ENCODE data around the gene TLX1. TPM values are rescaled to one million over a fixed set of nuclear protein-coding genes. Genes with fewer than 3 reads are reported as not detected.

Gene TLX1
- total RNA-seq, 2 donors from 2014 or later = 0.52 TPM; not detected in 1

DNA sequence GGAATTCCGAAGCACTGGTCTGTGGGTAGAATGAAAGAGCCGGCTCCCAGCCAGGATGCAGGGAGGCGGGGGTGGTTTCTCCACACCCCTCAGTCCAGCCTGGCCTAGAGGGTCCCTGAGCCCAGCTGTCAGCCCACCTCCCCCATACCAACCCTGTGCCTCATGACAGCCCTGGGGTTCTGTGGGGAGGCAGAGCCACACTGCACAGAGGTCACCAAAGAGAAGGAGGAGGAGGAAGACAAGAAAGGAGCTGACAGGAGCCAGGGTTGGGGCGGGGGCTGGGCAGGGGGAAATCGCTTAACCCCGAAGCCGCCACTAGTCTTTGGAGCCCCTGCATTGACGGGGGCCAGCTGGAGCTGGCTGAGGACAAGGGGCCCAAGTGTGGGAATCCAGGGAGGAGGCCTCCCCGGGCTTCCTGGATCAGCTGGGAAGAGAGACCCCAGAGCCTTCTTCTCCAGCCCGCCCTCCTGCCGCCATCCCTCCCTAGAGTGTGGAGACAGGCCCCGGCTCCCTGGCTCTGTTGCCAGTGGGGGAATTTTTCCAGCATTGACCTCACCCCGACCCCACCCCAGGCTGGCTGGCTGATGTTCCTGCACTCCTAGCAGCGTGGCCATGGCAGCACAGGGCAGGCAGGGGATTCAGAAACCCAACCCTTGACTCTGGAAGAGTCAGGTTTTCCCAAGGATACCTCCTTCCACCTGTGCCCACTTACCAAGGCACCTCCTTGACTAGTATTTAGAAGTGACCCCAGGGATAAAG, 36.8 kb upstream of the TLX1 start:
- no peaks in the 10 kb centered on the region for H3K27me3 ChIP-seq
- H3K9me3 ChIP-seq = no peaks in the 10 kb centered on the region
- DNase-seq (no peak), ATAC-seq (no peak)
- no peak overlapping the region for H3K27ac ChIP-seq
- no peaks in the 10 kb centered on the region for H3K4me1 ChIP-seq
- no peak for TF ChIP-seq POLR2A (IDR thresholded peaks at IDR 0.05)
- TF ChIP-seq, protein P1, sequence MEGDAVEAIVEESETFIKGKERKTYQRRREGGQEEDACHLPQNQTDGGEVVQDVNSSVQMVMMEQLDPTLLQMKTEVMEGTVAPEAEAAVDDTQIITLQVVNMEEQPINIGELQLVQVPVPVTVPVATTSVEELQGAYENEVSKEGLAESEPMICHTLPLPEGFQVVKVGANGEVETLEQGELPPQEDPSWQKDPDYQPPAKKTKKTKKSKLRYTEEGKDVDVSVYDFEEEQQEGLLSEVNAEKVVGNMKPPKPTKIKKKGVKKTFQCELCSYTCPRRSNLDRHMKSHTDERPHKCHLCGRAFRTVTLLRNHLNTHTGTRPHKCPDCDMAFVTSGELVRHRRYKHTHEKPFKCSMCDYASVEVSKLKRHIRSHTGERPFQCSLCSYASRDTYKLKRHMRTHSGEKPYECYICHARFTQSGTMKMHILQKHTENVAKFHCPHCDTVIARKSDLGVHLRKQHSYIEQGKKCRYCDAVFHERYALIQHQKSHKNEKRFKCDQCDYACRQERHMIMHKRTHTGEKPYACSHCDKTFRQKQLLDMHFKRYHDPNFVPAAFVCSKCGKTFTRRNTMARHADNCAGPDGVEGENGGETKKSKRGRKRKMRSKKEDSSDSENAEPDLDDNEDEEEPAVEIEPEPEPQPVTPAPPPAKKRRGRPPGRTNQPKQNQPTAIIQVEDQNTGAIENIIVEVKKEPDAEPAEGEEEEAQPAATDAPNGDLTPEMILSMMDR (IDR thresholded peaks at IDR 0.05) = no peak
- H3K4me3 ChIP-seq = no peak overlapping the region
- WGBS, 2 donors = 61 to 69% methylated on average over 12 to 14 of the region's 14 CpGs
- intact Hi-C loops (cut with DNase I) = no loop called here
- no peaks in the 10 kb centered on the region for H3K36me3 ChIP-seq (replicated peaks in 1 of 2; ENCODE audit: insufficient read depth in 1 of 2, low read depth in 2 of 2)

DNA sequence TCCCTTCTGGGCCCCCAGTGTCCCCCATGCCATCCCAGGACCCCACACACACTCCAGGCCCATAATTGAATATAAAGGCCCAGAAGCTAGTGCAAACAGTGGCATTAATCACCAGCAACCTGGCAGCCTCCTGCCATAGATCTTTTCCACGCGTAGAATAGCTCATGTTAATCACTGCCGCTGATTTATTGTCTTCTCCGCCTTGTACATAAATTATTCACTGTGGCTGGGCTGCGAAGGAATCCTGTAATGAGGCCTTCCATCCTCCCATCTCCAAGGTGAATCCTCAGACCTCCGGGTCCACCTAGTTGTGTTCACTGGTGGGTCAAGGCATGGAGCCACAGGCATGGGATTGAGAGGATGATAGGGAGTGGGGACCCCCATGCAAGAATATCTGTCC, 36.1 kb upstream of the TLX1 start:
- Histone ChIP-seq H3K27ac (no peak overlapping the region), H3K27me3 (no peaks in the 10 kb centered on the region), H3K36me3 (replicated peaks in 1 of 2; ENCODE audit: insufficient read depth in 1 of 2, low read depth in 2 of 2) (no peaks in the 10 kb centered on the region), H3K4me3 (no peak overlapping the region), H3K4me1 (no peaks in the 10 kb centered on the region), H3K9me3 (no peaks in the 10 kb centered on the region)
- 61 to 65% methylated on average over 6 of the region's 6 CpGs for WGBS, 2 donors
- ATAC-seq (no peak), DNase-seq (no peak)
- intact Hi-C loops (cut with DNase I) = loop anchor here (5.0 kb wide), 1 partner anchor 47 kb away; no protein-coding TSS in a partner anchor
- no peak for TF ChIP-seq POLR2A (IDR thresholded peaks at IDR 0.05)
- TF ChIP-seq, protein P1 (IDR thresholded peaks at IDR 0.05) = no peak

DNA sequence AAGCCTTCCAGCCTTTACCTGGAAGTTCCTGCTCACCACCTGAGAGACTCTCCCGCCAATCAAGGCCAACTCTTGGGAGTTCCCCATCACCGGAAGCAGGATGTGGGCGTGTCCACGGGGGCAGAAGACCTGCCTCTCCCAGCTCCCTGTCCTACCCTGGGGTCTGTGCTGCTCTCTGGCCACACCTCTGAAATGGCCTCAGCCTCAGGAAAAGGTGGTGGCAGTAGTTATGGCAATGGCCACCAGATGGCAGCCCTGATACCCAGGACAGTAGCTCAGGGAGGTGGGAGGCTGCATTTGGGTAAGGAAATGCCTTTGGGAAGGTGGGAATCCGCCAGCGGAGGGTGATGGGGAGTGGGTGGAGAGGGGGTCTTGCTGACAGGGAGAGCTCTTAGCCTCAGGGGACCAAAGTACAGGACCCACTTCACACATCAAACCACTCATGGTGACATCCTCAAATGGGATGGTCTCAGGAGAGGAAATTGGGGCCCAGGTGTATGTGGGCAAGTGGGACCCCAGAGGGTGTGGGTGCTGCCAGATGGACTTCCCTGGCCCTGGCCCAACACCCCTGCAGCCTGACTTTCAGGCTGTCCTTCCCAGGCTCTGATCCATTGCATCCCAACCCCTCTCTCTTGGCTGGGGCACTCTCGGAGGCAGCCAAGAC, 35.4 kb upstream of the TLX1 start:
- no peaks in the 10 kb centered on the region for H3K36me3 ChIP-seq (replicated peaks in 1 of 2; ENCODE audit: insufficient read depth in 1 of 2, low read depth in 2 of 2)
- intact Hi-C loops (cut with DNase I) = loop anchor here (5.0 kb wide), 1 partner anchor 47 kb away; no protein-coding TSS in a partner anchor
- TF ChIP-seq, protein P1 (IDR thresholded peaks at IDR 0.05) = peak; percentile 58 to 89 (median 77)
- no peak for TF ChIP-seq POLR2A (IDR thresholded peaks at IDR 0.05)
- no peak overlapping the region for H3K27ac ChIP-seq
- 3 to 13% methylated on average over 6 to 7 of the region's 7 CpGs for WGBS, 2 donors
- no peak overlapping the region for H3K4me3 ChIP-seq
- ATAC-seq (peak; percentile 88), DNase-seq (peak; percentile 73 to 84 (median 82))
- H3K9me3 ChIP-seq = no peaks in the 10 kb centered on the region
- no peaks in the 10 kb centered on the region for H3K27me3 ChIP-seq
- no peaks in the 10 kb centered on the region for H3K4me1 ChIP-seq

DNA sequence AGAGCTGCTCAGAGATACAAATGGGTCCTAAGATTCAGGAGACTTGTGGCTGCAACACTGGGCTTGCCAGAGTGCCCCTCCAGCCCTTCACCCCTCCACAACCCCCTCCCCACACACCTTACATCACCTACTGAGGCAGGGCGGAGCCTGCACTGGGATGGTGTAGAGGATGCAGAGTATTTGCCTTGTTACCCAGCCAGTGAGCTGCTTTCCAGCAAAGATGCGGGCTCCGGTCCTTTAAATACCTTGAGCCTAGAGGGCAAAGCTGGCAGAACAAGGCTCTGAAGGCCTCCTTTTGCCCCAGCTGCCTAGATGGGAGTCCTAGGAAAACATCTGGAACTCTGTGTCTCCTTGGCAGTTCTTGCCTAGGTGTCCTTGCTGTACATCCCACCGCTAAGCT, 34.7 kb upstream of the TLX1 start:
- ATAC-seq (no peak), DNase-seq (no peak)
- intact Hi-C loops (cut with DNase I) = loop anchor here (5.0 kb wide), 1 partner anchor 46 kb away; no protein-coding TSS in a partner anchor
- no peaks in the 10 kb centered on the region for H3K9me3 ChIP-seq
- 61 to 75% methylated on average over 2 to 4 of the region's 4 CpGs for WGBS, 2 donors
- no peaks in the 10 kb centered on the region for H3K36me3 ChIP-seq (replicated peaks in 1 of 2; ENCODE audit: insufficient read depth in 1 of 2, low read depth in 2 of 2)
- H3K4me3 ChIP-seq = no peak overlapping the region
- TF ChIP-seq POLR2A (IDR thresholded peaks at IDR 0.05) = no peak
- TF ChIP-seq, protein P1 (IDR thresholded peaks at IDR 0.05) = no peak
- no peaks in the 10 kb centered on the region for H3K4me1 ChIP-seq
- H3K27me3 ChIP-seq = no peaks in the 10 kb centered on the region
- H3K27ac ChIP-seq = no peak overlapping the region

Measured in body of pancreas (tissue), 4 donors.